HG03558 (cell line): ENCODE data around the gene GIMAP2.

Source experiments
- ATAC-seq: cut with Tn5 transposase; IDR thresholded peaks from one replicate; pipeline ENCODE4 v1.9.1; 2021; ENCODE audit warnings: moderate number of reproducible peaks; ENCODE audit not compliant: unreplicated experiment; ENCODE audit errors: extremely low read depth

The GIMAP2 gene

DNA sequence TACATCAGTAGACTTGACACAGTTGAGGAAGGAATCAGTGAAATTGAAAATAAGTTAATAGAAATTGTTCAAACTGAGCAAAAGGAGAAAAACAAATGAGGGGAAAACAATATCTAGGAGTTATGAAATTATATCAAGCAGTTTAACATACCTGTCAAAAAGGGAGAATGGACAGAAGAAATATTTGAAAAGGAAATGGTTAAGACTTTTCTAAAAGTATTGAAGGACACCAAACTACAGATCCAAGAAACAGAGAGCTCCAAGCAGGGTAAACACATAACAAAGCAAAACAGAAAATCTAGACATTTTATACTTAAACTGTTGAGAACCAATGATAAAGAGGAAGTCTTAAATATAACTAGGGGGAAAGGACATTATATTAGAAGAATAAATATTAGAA, 43.1 kb downstream of the GIMAP2 start:
- no peak for ATAC-seq

- ATAC-seq = no peak
Observed at GRCh38 chr7:150731916-150732315, 46.4 kb downstream of the GIMAP2 start.

DNA sequence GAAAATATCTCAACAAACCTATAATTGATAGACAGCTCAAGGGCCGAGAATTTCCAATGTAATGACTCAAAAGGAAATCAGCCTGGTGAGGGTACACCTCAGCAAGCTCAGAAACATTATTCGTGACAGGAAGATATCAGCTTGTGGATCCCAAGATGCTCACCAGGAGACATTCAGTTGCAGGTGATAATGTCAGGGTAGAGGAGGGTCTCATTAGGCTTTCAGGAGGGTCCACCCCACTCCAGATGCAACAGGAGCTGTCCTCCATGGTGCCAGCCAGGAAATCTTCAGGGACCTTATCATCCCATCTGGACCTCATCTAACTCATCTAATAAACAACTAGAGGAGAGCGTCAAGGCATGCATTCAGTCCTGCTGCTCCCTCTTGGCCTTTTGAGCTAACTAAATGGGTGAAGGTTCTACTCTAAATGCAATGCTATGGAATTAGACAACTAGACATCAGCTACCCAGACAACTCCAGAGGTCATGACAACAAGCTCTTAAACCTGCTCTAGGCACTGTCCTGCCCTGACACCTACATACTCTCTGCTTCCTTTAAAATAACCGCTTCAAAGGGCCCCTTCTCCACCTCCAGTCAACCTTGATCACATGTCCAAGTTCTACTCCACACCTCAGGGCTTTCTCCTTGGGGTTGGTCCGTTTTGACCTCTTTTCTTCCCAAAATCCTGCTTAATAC, 47.4 kb downstream of the GIMAP2 start:
- ATAC-seq = no peak

GRCh38 chr7:150733482-150734095, 48.1 kb downstream of the GIMAP2 start:
- ATAC-seq = no peak

- ATAC-seq = no peak
Observed at GRCh38 chr7:150734254-150734653, 48.7 kb downstream of the GIMAP2 start.

GRCh38 chr7:150735596-150736358, 50.3 kb downstream of the GIMAP2 start:
- ATAC-seq = no peak

DNA sequence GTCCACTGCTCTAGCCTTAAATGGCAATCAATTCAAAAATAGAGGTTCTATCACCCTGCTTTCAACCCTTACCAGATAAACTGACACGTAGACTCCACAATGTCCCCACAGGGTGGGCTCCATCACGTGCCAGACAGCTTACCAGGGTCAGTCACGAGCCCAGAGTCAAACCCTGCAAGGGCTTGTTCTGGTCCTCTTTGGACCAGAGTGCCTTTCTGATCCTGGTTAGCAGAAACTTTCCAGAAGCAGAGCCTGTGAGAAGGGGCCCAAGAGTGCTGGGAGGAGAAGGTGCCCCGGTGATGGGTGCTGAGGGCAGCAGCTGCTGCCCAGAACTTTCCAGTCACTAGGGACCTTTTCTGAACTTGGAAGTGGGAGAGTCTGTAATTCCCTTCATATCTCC, 51.4 kb downstream of the GIMAP2 start:
- no peak for ATAC-seq

- no peak for ATAC-seq
Observed at GRCh38 chr7:150737265-150738055, 52.0 kb downstream of the GIMAP2 start, which contains the start of gene GIMAP5. GIMAP5 (plus strand) TSS chr7:150737418; CDS start chr7:150740885, 3,467 bp downstream.

DNA sequence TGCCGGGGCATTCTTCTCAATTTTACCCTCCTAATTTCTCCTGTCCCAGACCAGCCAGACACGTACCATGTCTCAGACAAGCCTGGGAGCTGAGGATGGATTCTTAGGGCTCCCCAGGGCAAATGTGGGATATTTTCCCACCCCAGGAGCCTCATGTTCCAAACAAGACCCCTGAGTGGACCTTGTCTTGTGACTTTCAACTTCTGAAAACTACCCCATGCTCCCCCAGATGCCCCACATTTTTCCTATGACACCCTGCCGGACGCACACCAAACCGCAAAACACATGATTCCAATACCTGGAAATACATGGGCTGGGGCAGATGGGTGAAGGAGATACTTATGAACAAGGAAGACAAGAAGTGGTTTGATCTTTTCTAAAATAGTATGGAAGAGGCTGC, 52.6 kb downstream of the GIMAP2 start:
- ATAC-seq = no peak

GRCh38 chr7:150738591-150739001, 53.1 kb downstream of the GIMAP2 start:
- no peak for ATAC-seq

GRCh38 chr7:150739033-150739432, 53.5 kb downstream of the GIMAP2 start:
- no peak for ATAC-seq

GRCh38 chr7:150740053-150740452, 54.5 kb downstream of the GIMAP2 start:
- no peak for ATAC-seq

- ATAC-seq = no peak
Observed at GRCh38 chr7:150742286-150742968, 56.9 kb downstream of the GIMAP2 start.
